ENCODE data around the gene LRRTM4.

- TF ChIP-seq CTCF (IDR thresholded peaks at IDR 0.05): no peak
- no peak for TF ChIP-seq POLR2A (IDR thresholded peaks at IDR 0.05)
Measured at GRCh38 chr2:77513191-77513590, 9.0 kb downstream of the LRRTM4 start.

Measured in uterus (tissue), 2 donors.